GM21528 (cell line): ENCODE data around the gene ADAMTS19.

Experiments used
- ATAC-seq: cut with Tn5 transposase; IDR thresholded peaks from one replicate; pipeline ENCODE4 v1.9.1; 2021; ENCODE audit warnings: mild to moderate bottlenecking, moderate library complexity; ENCODE audit not compliant: unreplicated experiment, low FRiP score

Gene ADAMTS19

GRCh38 chr5:129747572-129748407 is 287.7 kb downstream of the ADAMTS19 start, which contains the start of gene MINAR2:
TSS of gene MINAR2 (plus strand) at chr5:129748094. CDS start at chr5:129748191, 97 bp downstream.
- ATAC-seq = no peak

GRCh38 chr5:129748913-129749880 is 289.1 kb downstream of the ADAMTS19 start:
- ATAC-seq = no peak

GRCh38 chr5:129760636-129761325 is 300.7 kb downstream of the ADAMTS19 start:
- ATAC-seq = no peak

GRCh38 chr5:129763651-129764050 is 303.6 kb downstream of the ADAMTS19 start:
- no peak for ATAC-seq

- ATAC-seq = no peak
Observed at GRCh38 chr5:129766798-129767197, 306.7 kb downstream of the ADAMTS19 start.

GRCh38 chr5:129767927-129768380 is 307.9 kb downstream of the ADAMTS19 start:
- peak; percentile 96 for ATAC-seq

GRCh38 chr5:129768735-129769134 is 308.6 kb downstream of the ADAMTS19 start:
- no peak for ATAC-seq

- no peak for ATAC-seq
Observed at GRCh38 chr5:129770024-129770820, 310.1 kb downstream of the ADAMTS19 start.

GRCh38 chr5:129771058-129771838 is 311.1 kb downstream of the ADAMTS19 start:
- ATAC-seq = peak; percentile 69

GRCh38 chr5:129773376-129773775 is 313.3 kb downstream of the ADAMTS19 start:
- ATAC-seq = no peak

- ATAC-seq = no peak
Observed at GRCh38 chr5:129781594-129781993, 321.5 kb downstream of the ADAMTS19 start.
